ENCODE measurements around the gene PITPNC1.
"Not testable (repeated sequence)": the region's sequence is repeated elsewhere in the genome, so short reads cannot be mapped to it uniquely, and the experiment has no call there.

The PITPNC1 gene

GRCh38 chr17:67482764-67483163, 105.7 kb downstream of the PITPNC1 start:
- no peak for DNase-seq (ENCODE audit: low read depth in 1 of 2, low spot score in 1 of 2)
- in situ Hi-C loops (cut with HindIII; ENCODE audit: low pct_unique_long_range_greater_than_20kb, low sequenced_read_pairs) = no loop called here
- TF ChIP-seq JUND (IDR thresholded peaks at IDR 0.05; ENCODE audit: low read depth) = no peak

GRCh38 chr17:67484261-67484660, 107.2 kb downstream of the PITPNC1 start:
- DNase-seq (ENCODE audit: low read depth in 1 of 2, low spot score in 1 of 2) = no peak
- in situ Hi-C loops (cut with HindIII; ENCODE audit: low pct_unique_long_range_greater_than_20kb, low sequenced_read_pairs) = no loop called here
- no peak for TF ChIP-seq JUND (IDR thresholded peaks at IDR 0.05; ENCODE audit: low read depth)

GRCh38 chr17:67485666-67486065, 108.6 kb downstream of the PITPNC1 start:
- in situ Hi-C loops (cut with HindIII; ENCODE audit: low pct_unique_long_range_greater_than_20kb, low sequenced_read_pairs) = no loop called here

GRCh38 chr17:67487506-67487905, 110.4 kb downstream of the PITPNC1 start:
- in situ Hi-C loops (cut with HindIII; ENCODE audit: low pct_unique_long_range_greater_than_20kb, low sequenced_read_pairs) = no loop called here
- TF ChIP-seq JUND (IDR thresholded peaks at IDR 0.05; ENCODE audit: low read depth) = no peak
- DNase-seq (ENCODE audit: low read depth in 1 of 2, low spot score in 1 of 2) = no peak

More at GRCh38 chr17:67485666-67486065, 108.6 kb downstream of the PITPNC1 start:
- no peak for TF ChIP-seq JUND (IDR thresholded peaks at IDR 0.05; ENCODE audit: low read depth)
- DNase-seq (ENCODE audit: low read depth in 1 of 2, low spot score in 1 of 2) = no peak

- DNase-seq (ENCODE audit: low read depth in 1 of 2, low spot score in 1 of 2) = no peak
- no peak for TF ChIP-seq JUND (IDR thresholded peaks at IDR 0.05; ENCODE audit: low read depth)
- in situ Hi-C loops (cut with HindIII; ENCODE audit: low pct_unique_long_range_greater_than_20kb, low sequenced_read_pairs) = no loop called here
Measured at GRCh38 chr17:67488161-67488560, 111.1 kb downstream of the PITPNC1 start.

- no peak for DNase-seq (ENCODE audit: low read depth in 1 of 2, low spot score in 1 of 2)
- no peak for TF ChIP-seq JUND (IDR thresholded peaks at IDR 0.05; ENCODE audit: low read depth)
- in situ Hi-C loops (cut with HindIII; ENCODE audit: low pct_unique_long_range_greater_than_20kb, low sequenced_read_pairs) = no loop called here
Measured at GRCh38 chr17:67488768-67489167, 111.7 kb downstream of the PITPNC1 start.

GRCh38 chr17:67489273-67489672, 112.2 kb downstream of the PITPNC1 start:
- in situ Hi-C loops (cut with HindIII; ENCODE audit: low pct_unique_long_range_greater_than_20kb, low sequenced_read_pairs) = no loop called here
- TF ChIP-seq JUND (IDR thresholded peaks at IDR 0.05; ENCODE audit: low read depth) = no peak
- DNase-seq (ENCODE audit: low read depth in 1 of 2, low spot score in 1 of 2) = no peak

GRCh38 chr17:67490471-67490870, 113.4 kb downstream of the PITPNC1 start:
- TF ChIP-seq JUND (IDR thresholded peaks at IDR 0.05; ENCODE audit: low read depth) = no peak
- in situ Hi-C loops (cut with HindIII; ENCODE audit: low pct_unique_long_range_greater_than_20kb, low sequenced_read_pairs) = no loop called here
- no peak for DNase-seq (ENCODE audit: low read depth in 1 of 2, low spot score in 1 of 2)

- no peak for TF ChIP-seq JUND (IDR thresholded peaks at IDR 0.05; ENCODE audit: low read depth)
- peak; percentile 39 to 63 for DNase-seq (ENCODE audit: low read depth in 1 of 2, low spot score in 1 of 2)
- in situ Hi-C loops (cut with HindIII; ENCODE audit: low pct_unique_long_range_greater_than_20kb, low sequenced_read_pairs) = no loop called here
Measured at GRCh38 chr17:67491009-67491680, 114.1 kb downstream of the PITPNC1 start.

- in situ Hi-C loops (cut with HindIII; ENCODE audit: low pct_unique_long_range_greater_than_20kb, low sequenced_read_pairs) = no loop called here
- TF ChIP-seq JUND (IDR thresholded peaks at IDR 0.05; ENCODE audit: low read depth) = no peak
- DNase-seq (ENCODE audit: low read depth in 1 of 2, low spot score in 1 of 2) = no peak
Measured at GRCh38 chr17:67491681-67492024, 114.6 kb downstream of the PITPNC1 start.

GRCh38 chr17:67492251-67492740, 115.2 kb downstream of the PITPNC1 start:
- TF ChIP-seq JUND (IDR thresholded peaks at IDR 0.05; ENCODE audit: low read depth) = no peak
- no peak for DNase-seq (ENCODE audit: low read depth in 1 of 2, low spot score in 1 of 2)
- in situ Hi-C loops (cut with HindIII; ENCODE audit: low pct_unique_long_range_greater_than_20kb, low sequenced_read_pairs) = no loop called here

GRCh38 chr17:67492824-67493517, 115.9 kb downstream of the PITPNC1 start:
- no peak for TF ChIP-seq JUND (IDR thresholded peaks at IDR 0.05; ENCODE audit: low read depth)
- in situ Hi-C loops (cut with HindIII; ENCODE audit: low pct_unique_long_range_greater_than_20kb, low sequenced_read_pairs) = no loop called here
- DNase-seq (ENCODE audit: low read depth in 1 of 2, low spot score in 1 of 2) = no peak

GRCh38 chr17:67493812-67494211, 116.7 kb downstream of the PITPNC1 start:
- no peak for DNase-seq (ENCODE audit: low read depth in 1 of 2, low spot score in 1 of 2)
- in situ Hi-C loops (cut with HindIII; ENCODE audit: low pct_unique_long_range_greater_than_20kb, low sequenced_read_pairs) = no loop called here
- no peak for TF ChIP-seq JUND (IDR thresholded peaks at IDR 0.05; ENCODE audit: low read depth)

GRCh38 chr17:67495534-67495933, 118.5 kb downstream of the PITPNC1 start:
- DNase-seq (ENCODE audit: low read depth in 1 of 2, low spot score in 1 of 2); in situ Hi-C loops (cut with HindIII; ENCODE audit: low pct_unique_long_range_greater_than_20kb, low sequenced_read_pairs): not testable (repeated sequence)

All from T47D (cell line).